ENCODE data around the gene ZNF653. TPM values are rescaled to one million over a fixed set of nuclear protein-coding genes. Genes with fewer than 3 reads are reported as not detected.

Gene ZNF653
- total RNA-seq, 2 donors from 2014 or later: 12.3 to 12.6 TPM

DNA sequence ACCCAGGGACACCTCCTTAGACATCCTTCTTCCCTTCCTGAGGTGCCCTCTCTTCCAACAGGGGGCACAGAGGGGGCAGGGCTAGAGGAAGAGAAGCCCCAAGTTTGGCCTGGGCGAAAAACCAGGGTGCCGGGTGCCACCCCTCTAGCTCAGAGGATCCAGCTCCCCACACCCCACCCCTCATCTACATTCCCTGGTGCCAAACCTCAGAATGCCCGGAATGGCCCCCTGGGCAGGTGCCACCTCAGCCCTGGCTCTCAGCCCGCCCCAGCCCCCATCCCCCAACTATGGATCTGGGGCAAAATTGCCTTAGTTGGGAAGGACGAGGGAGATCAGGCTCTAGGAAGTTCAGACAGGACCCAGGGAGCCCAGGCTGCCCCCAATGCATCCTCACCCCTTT lies 35.0 kb upstream of the ZNF653 start:
- Mint-ChIP-seq H3K4me3 (no peak overlapping the region), H3K27me3 (ENCODE audit: insufficient read depth) (peaks cover 1% of the 10 kb centered on the region), H3K4me1 (peaks cover 14% of the 10 kb centered on the region), H3K9me3 (no peaks in the 10 kb centered on the region), H3K36me3 (ENCODE audit: low read depth) (no peaks in the 10 kb centered on the region), H3K27ac (no peak overlapping the region)
- Histone ChIP-seq H3K27ac (ENCODE audit: low read depth, low read length) (no peak overlapping the region), H3K27me3 (ENCODE audit: control insufficient read depth, insufficient read depth, low read length, poor library complexity, severe bottlenecking) (no peaks in the 10 kb centered on the region), H3K9me3 (ENCODE audit: control insufficient read depth, low read length) (no peaks in the 10 kb centered on the region), H3K36me3 (ENCODE audit: control insufficient read depth, insufficient read depth, low read length) (peaks cover 22% of the 10 kb centered on the region), H3K9ac (ENCODE audit: extremely low read depth, low read length, poor library complexity, severe bottlenecking) (no peak overlapping the region), H3K4me1 (ENCODE audit: control insufficient read depth, insufficient read depth, low read length) (peaks cover 4% of the 10 kb centered on the region), H3K4me3 (ENCODE audit: low read length) (peak overlapping the region; percentile 69)
- WGBS, 2 experiments (ENCODE audit: insufficient coverage in 1 of 2, insufficient read length in 1 of 2): 90% methylated on average over 5 of the region's 5 CpGs; no CpG with 5 or more reads in 1 of the 2 experiments
- TF ChIP-seq, protein P1, sequence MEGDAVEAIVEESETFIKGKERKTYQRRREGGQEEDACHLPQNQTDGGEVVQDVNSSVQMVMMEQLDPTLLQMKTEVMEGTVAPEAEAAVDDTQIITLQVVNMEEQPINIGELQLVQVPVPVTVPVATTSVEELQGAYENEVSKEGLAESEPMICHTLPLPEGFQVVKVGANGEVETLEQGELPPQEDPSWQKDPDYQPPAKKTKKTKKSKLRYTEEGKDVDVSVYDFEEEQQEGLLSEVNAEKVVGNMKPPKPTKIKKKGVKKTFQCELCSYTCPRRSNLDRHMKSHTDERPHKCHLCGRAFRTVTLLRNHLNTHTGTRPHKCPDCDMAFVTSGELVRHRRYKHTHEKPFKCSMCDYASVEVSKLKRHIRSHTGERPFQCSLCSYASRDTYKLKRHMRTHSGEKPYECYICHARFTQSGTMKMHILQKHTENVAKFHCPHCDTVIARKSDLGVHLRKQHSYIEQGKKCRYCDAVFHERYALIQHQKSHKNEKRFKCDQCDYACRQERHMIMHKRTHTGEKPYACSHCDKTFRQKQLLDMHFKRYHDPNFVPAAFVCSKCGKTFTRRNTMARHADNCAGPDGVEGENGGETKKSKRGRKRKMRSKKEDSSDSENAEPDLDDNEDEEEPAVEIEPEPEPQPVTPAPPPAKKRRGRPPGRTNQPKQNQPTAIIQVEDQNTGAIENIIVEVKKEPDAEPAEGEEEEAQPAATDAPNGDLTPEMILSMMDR (conservative IDR thresholded peaks at IDR 0.05): no peak
- DNase-seq: no peak

DNA sequence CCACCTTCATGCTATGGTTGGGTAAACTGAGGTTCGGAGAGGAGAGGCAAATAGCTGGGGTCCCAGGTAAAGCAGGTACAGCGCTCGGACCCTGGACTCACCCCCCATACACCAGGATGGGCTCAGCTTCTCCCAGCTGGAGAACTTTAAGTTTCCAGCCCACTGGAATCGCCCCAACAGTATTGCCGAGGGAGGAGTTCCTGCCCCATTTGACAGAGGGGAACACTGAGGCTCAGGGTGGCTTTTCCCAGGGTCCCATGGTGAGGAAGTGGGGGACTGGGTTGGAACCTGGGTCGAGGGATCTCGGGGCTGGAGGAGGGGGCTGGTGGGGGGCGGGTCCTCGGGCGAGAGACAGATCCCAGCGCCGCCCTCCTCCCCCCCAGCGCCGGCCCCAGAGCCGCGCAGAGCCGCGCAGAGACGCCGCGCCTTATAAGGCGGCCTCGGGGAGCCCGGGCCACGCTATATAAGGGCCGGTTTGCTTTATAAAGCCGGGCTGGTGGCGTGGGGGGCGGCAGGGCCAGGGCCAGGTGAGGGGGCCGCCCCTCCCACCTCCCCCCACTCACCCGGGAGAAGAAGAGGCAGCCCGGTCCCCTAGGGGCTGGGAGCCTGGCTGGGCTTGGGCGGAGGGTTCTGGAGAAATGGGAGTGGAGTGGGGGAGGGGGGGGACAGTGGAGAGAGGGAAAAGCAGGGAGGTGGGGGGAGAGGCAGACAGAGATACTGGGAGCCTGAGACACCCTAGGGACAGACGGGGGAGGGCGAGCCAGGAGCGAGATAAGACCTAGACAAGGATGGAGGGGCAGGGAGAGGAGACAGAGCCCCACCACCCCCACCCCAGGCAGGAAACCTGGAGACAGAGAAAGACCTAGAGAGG lies 34.1 kb upstream of the ZNF653 start:
- peaks cover 4% of the 10 kb centered on the region for H3K4me1 ChIP-seq (ENCODE audit: control insufficient read depth, insufficient read depth, low read length)
- WGBS, 2 experiments (ENCODE audit: insufficient coverage in 1 of 2, insufficient read length in 1 of 2): 16 to 52% methylated on average over 4 to 21 of the region's 36 CpGs
- Mint-ChIP-seq H3K4me3 (peak overlapping the region; percentile 51), H3K4me1 (peaks cover 17% of the 10 kb centered on the region), H3K27me3 (ENCODE audit: insufficient read depth) (peaks cover 9% of the 10 kb centered on the region), H3K9me3 (no peaks in the 10 kb centered on the region), H3K36me3 (ENCODE audit: low read depth) (no peaks in the 10 kb centered on the region), H3K27ac (peak overlapping the region; percentile 66)
- peaks cover 18% of the 10 kb centered on the region for H3K36me3 ChIP-seq (ENCODE audit: control insufficient read depth, insufficient read depth, low read length)
- no peaks in the 10 kb centered on the region for H3K27me3 ChIP-seq (ENCODE audit: control insufficient read depth, insufficient read depth, low read length, poor library complexity, severe bottlenecking)
- peak overlapping the region; percentile 61 for H3K9ac ChIP-seq (ENCODE audit: extremely low read depth, low read length, poor library complexity, severe bottlenecking)
- peak; percentile 73 for DNase-seq
- H3K4me3 ChIP-seq (ENCODE audit: low read length): peak overlapping the region; percentile 90
- TF ChIP-seq, protein P1 (conservative IDR thresholded peaks at IDR 0.05): no peak
- no peaks in the 10 kb centered on the region for H3K9me3 ChIP-seq (ENCODE audit: control insufficient read depth, low read length)
- H3K27ac ChIP-seq (ENCODE audit: low read depth, low read length): no peak overlapping the region

DNA sequence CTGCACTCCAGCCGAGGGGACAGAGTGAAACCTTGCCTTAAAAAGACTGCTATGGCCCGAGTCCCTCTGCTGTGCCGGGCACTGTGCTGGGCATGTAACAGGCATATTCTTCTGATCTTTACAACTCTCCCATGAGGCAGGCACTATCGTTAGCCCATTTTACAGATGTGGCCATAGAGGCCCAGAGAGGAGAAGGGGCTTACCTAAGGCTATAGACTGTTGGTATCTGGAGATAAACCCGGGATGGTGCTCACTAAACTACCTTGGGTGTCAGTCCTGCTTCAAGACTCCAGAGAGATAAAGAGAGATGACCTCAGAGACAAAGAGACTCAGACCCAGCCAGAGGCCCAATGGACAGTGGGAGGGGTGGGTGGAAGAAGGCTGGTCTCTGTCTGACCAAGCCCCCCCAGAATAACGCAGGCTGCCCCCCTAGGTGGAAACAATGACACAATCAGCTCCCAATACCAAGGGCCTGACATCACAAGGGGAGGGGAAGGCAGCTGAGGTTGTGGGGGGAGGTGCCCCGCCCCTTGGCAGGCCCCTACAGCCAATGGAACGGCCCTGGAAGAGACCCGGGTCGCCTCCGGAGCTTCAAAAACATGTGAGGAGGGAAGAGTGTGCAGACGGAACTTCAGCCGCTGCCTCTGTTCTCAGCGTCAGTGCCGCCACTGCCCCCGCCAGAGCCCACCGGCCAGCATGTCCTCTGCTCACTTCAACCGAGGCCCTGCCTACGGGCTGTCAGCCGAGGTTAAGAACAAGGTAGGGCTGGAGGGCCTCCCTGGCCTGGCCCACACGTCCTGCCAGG lies 32.8 kb upstream of the ZNF653 start, which contains the start of gene CNN1:
CNN1 (plus strand) TSS at position 620 of the 805 bp plus-strand sequence; CDS start at position 697, 77 bp downstream.
- Histone ChIP-seq H3K27ac (ENCODE audit: low read depth, low read length) (no peak within 1 kb of the TSS), H3K4me1 (ENCODE audit: control insufficient read depth, insufficient read depth, low read length) (peaks cover 4% of the 10 kb centered on the region), H3K27me3 (ENCODE audit: control insufficient read depth, insufficient read depth, low read length, poor library complexity, severe bottlenecking) (no peaks in the 10 kb centered on the region), H3K9me3 (ENCODE audit: control insufficient read depth, low read length) (no peaks in the 10 kb centered on the region), H3K36me3 (ENCODE audit: control insufficient read depth, insufficient read depth, low read length) (peaks cover 11% of the 10 kb centered on the region), H3K9ac (ENCODE audit: extremely low read depth, low read length, poor library complexity, severe bottlenecking) (peak within 1 kb of the TSS; percentile 61), H3K4me3 (ENCODE audit: low read length) (peak within 1 kb of the TSS; percentile 90)
- WGBS, 2 experiments (ENCODE audit: insufficient coverage in 1 of 2, insufficient read length in 1 of 2): 20 to 28% methylated on average over 11 to 21 of the region's 21 CpGs
- TF ChIP-seq, protein P1 (conservative IDR thresholded peaks at IDR 0.05): no peak
- DNase-seq: peak; percentile 93
- peaks cover 17% of the 10 kb centered on the region for H3K4me1 Mint-ChIP-seq
- H3K27ac Mint-ChIP-seq: peak within 1 kb of the TSS; percentile 66
- no peaks in the 10 kb centered on the region for H3K36me3 Mint-ChIP-seq (ENCODE audit: low read depth)
- no peaks in the 10 kb centered on the region for H3K9me3 Mint-ChIP-seq
- H3K4me3 Mint-ChIP-seq: peak within 1 kb of the TSS; percentile 51
- peaks cover 18% of the 10 kb centered on the region for H3K27me3 Mint-ChIP-seq (ENCODE audit: insufficient read depth)

Measured in endodermal cell (in vitro differentiated cells).